ENCODE measurements around the gene DES.

DNA sequence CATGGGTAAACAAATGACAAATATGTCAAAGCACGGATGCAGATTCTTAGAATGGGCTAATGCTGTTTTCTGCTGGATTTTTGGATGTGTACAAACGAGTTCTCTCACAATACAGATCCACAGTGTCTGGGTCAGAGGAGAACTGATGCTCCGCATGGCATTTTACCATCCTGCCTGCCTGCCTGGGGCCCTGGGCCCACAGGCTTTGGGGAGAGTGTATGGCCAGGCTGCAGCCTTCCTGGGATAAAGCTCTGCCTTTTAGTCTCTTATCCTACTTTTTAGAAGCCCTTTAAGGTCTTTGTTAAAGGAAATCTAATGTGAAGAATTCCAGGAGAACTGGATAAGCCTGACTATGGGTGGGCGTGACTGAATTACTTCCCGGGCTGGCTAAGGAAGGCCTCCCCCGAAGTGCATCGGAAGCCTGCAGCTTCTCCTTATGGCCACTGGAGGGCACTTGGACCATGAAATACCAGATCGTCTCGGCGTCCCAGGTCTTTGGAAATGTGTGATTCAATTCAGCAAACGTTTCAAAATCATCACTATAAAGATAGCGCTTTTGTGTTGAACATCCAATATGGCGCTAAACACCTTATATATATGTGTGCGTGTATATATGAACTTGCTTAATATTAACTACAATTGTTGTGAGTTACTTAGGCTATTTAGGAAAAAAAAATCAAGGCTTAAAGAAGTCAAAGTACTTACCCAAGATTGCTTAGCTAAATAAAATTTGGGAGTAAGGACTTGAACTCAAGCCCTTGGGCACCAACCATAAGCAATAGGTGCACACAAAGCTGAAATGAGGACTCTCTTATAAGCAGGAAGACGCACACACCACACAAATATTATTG lies 15.3 kb upstream of the DES start:
- TF ChIP-seq, protein P1, sequence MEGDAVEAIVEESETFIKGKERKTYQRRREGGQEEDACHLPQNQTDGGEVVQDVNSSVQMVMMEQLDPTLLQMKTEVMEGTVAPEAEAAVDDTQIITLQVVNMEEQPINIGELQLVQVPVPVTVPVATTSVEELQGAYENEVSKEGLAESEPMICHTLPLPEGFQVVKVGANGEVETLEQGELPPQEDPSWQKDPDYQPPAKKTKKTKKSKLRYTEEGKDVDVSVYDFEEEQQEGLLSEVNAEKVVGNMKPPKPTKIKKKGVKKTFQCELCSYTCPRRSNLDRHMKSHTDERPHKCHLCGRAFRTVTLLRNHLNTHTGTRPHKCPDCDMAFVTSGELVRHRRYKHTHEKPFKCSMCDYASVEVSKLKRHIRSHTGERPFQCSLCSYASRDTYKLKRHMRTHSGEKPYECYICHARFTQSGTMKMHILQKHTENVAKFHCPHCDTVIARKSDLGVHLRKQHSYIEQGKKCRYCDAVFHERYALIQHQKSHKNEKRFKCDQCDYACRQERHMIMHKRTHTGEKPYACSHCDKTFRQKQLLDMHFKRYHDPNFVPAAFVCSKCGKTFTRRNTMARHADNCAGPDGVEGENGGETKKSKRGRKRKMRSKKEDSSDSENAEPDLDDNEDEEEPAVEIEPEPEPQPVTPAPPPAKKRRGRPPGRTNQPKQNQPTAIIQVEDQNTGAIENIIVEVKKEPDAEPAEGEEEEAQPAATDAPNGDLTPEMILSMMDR (IDR thresholded peaks at IDR 0.05), result peak; percentile 58 to 86 (median 79)
- TF ChIP-seq POLR2A (IDR thresholded peaks at IDR 0.05), result no peak

Data from body of pancreas (tissue), 4 donors.